ENCODE data around the gene RAB42. TPM values are rescaled to one million over a fixed set of nuclear protein-coding genes. Genes with fewer than 3 reads are reported as not detected.

RAB42 gene
- total and polyA plus RNA-seq, 9 of the 15 experiments (the other 6 are each of a cell fraction or from before 2014, with no cell fraction given), result 0.07 to 0.14 (median 0.12) TPM; not detected in 6

- peak; percentile 84; the same call in 1 of the 2 replicates for TF ChIP-seq FOXP4 (CRISPR knock-in tag; IDR thresholded peaks at IDR 0.05; ENCODE audit: borderline replicate concordance)
- TF ChIP-seq KAT7 (CRISPR knock-in tag; IDR thresholded peaks at IDR 0.05; ENCODE audit: borderline replicate concordance), result peak; percentile 100
- no peak for TF ChIP-seq DNMT1 (IDR thresholded peaks at IDR 0.05)
- peak; percentile 97 for TF ChIP-seq CXXC5 (CRISPR knock-in tag; IDR thresholded peaks at IDR 0.05)
- peak; percentile 88 to 97 for TF ChIP-seq TEAD1 (CRISPR knock-in tag; IDR thresholded peaks at IDR 0.05)
- no peak for TF ChIP-seq SMARCE1 (IDR thresholded peaks at IDR 0.05)
- TF ChIP-seq ERF (CRISPR knock-in tag; IDR thresholded peaks at IDR 0.05), result peak; percentile 89
- TF ChIP-seq ZNF408 (CRISPR knock-in tag; IDR thresholded peaks at IDR 0.05; ENCODE audit: low read depth), result no peak
- peak in 1 of 3 experiments; percentile 84; a peak in 2 of 6 replicates for TF ChIP-seq ZBTB11 (CRISPR knock-in tag; IDR thresholded peaks at IDR 0.05)
- TF ChIP-seq HNRNPUL1 (IDR thresholded peaks at IDR 0.05; ENCODE audit: low read length), result no peak
- TF ChIP-seq NFE2L1 (tag; IDR thresholded peaks at IDR 0.05; ENCODE audit: borderline replicate concordance, low read depth), result no peak
- no peak for TF ChIP-seq U2AF2 (optimal IDR thresholded peaks at IDR 0.05; ENCODE audit: low read depth, low read length)
- TF ChIP-seq RAD51 (IDR thresholded peaks at IDR 0.05; ENCODE audit: borderline replicate concordance, low read depth), result no peak
- TF ChIP-seq PRDM10 (IDR thresholded peaks at IDR 0.05; ENCODE audit: partially characterized antibody), result peak; percentile 56
- TF ChIP-seq SIN3B (IDR thresholded peaks at IDR 0.05; ENCODE audit: low read depth), result peak; percentile 54
- no peak; a peak in 1 of 4 replicates for TF ChIP-seq ETV6 (IDR thresholded peaks at IDR 0.05; ENCODE audit: borderline replicate concordance in 1 of 2, low read depth in 2 of 2, low read length in 1 of 2)
- peak; percentile 82; the same call in 1 of the 2 replicates for TF ChIP-seq ETV6 (CRISPR knock-in tag; IDR thresholded peaks at IDR 0.05; ENCODE audit: borderline replicate concordance)
- no peak for TF ChIP-seq ZNF23 (CRISPR knock-in tag; IDR thresholded peaks at IDR 0.05)
Observed at GRCh38 chr1:28581531-28582247, 10.4 kb upstream of the RAB42 start (continued).
